Measurements from ENCODE around the gene BCL2.
A peak's percentile ranks its signal among the peaks of the same experiment; 100 is the strongest.
"Not testable (repeated sequence)": the region's sequence is repeated elsewhere in the genome, so short reads cannot be mapped to it uniquely, and the experiment has no call there.

Gene BCL2

DNA sequence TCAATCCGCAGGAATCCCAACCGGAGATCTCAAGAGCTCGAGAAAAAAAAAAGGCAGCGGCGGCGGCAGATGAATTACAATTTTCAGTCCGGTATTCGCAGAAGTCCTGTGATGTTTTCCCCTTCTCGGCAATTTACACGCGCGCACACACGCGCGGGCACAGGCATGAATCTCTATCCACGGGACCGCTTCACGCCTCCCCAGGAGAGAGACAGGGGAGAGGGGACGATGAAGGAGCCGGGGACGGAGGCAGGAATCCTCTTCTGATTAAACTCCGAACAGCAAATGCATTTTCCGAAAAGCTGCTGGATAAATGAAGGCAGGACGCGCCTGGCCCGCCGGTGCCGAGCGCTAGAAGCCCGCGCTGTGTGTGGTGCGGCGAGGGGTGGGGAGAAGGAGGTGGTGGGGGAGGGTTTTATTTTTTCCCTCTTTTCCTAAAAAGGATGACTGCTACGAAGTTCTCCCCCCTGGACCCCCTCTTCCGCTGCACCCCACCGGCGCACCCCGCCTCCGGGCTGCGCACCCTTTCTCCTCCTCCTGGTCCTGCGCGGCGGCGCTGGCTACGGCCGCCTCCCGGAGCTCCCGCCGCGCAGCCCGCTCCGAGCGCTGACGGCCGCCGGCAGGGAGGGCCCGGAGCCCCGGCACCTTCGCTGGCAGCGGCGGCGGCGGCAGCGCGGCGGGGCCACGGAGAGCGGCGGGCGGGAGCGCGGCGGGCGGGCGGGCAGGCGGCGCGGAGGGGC lies at the start of gene BCL2:
Gene BCL2, minus strand, starts transcription at position 387 of the 740 bp plus-strand sequence.
- DNase-seq, result peak; percentile 56 to 58

DNA sequence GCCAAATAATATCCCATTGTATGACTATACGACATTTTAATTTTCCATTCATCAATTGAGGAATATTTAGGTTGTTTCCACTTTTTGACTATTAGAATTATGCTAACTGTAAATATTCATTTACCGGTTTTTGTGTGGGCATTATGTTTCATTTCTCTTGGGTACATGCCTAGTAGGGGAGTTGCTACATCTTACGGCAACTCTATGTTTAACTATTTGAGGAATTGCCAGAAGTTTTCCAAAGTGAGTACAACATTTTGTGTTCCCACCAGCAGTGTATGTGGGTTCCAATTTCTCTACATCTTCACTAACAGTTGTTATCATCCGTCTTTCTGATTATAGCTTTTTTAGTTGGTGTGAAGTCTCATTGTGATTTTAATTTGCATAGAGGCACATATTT lies 49.0 kb upstream of the BCL2 start:
- no peak for DNase-seq

DNA sequence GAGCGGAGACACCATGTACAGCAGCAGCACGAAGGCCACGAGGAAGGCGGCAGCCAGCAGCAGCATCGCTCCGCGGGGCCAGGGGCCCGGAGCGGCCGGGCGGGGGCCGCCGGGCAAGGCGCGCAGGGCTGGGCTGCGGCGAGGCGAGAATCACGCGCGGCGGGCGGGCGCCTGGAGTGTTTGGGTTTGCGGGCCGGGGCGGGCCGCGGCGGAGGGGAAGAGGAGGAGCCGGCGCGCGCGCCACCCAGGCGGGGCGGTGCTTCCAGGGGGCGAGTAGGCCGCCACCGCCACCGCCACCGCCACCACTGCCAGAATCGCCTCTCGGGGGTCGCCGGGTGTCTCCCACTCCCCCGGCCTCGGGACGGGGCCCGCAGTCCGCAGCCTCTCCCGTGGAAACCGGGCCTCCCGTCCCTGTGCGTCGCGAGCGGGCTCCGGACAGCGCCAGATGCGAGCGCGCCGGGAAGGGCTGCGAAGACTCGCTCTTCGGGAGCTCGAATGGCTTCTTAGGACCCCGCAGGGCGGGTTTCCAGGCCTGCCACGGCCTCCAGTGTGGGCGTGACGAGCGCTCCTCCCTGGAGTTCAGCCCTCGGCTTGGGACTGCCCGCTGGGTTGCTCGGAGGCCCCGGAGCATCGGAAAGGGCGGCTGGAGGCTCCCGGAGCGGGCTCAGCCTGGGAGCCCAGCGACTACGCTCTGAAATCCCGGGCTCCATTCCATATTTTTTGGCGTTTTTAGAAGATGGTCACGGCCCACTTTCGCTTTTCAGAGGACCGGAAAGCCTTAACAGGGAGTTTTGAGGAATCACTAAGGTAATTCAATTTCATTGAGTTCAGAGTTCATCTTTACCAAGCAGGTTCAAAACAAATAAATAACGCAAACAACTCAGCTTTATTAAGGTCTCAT lies 47.7 kb upstream of the BCL2 start, which contains the start of gene KDSR:
Gene KDSR, minus strand, starts transcription at position 154 of the 901 bp plus-strand sequence. Its CDS starts 88 bp downstream, at position 66.
- DNase-seq, result peak; percentile 86 to 87

DNA sequence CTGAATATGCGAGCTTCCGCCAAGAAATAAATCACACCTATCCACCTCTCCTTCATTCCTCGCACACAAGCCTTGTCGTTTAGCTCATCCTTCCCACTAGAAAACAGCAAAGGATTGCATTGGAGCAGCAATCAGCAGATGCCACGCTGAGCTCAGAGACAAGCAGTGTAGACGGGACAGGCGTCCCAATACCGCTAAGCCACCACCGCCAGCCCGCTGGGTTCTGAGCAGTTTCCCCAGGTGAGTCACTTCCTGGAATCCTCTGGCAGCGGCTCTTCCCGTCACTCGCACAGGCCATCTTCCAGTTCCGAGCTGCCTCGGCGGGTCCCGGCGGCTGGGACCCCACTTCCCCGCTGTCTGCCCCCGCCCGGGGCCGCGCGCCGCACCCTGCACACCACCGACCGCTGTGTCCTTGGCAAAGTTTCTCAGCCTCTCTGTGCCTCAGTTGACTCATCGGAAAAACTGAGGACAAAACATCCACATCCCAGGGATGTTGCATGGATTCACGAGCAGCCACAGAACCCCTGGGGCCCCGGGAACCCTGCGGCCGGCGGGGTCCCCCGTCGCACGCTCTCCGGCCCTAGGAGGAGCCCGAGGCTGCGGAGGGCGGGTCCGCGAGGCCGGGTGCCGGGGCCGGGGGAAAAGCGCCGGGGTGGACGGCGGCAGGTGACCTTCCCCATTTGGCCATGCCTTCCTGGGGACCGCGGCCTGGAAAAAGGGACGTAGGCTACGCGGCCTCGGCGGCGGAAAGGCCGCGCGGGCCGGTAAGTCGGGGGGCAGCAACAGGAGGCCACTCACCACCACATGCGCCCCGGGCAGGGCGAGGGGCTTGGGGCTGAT lies 46.9 kb upstream of the BCL2 start:
- DNase-seq, result peak; percentile 73 to 78

DNA sequence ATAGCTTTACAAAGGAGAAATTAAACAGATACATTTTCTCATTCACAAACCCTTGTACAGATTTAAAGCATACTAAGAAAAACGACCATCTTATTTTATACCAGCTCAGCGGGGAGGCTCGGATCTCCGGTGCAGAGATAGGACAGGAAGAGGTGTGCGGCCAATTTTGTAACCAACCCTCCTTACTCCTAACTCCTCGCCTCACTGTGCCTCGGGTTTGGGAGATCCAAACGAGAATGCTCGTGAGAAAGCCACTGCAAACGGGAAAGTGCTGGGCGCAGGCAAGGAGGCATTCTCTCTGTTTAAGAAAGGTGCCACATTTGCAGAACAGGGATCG lies 46.3 kb upstream of the BCL2 start:
- DNase-seq, result peak; percentile 8 to 19

DNA sequence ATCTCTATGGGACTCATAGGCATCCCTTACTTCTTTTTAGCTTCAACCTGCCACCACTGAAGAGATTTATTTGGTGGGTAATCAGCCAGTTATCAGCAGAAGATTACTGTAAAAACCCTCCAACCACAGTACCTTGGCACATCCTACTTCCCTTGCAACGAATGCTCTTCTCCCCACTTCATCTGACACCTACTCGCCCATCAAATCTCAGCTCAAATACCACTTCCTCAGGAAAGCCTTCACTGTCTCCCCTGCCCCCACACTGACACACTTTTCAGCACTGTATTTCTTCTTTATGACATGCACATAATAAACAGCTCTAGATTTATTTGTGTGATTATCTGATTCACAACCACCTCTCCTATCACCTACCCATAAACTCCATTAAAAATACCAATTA lies 44.4 kb upstream of the BCL2 start:
- no peak for DNase-seq

DNA sequence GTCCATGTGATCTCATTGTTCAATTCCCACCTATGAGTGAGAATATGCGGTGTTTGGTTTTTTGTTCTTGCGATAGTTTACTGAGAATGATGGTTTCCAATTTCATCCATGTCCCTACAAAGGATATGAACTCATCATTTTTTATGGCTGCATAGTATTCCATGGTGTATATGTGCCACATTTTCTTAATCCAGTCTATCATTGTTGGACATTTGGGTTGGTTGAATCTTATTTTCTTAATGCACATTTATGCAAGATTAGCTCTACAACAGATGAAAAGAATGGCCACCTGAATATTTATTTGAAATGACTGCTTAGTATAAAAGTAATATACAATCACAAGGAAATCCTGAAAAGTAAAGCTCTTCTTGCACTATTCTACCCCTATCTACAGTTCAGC lies 43.9 kb upstream of the BCL2 start:
- not testable (repeated sequence) for DNase-seq

DNA sequence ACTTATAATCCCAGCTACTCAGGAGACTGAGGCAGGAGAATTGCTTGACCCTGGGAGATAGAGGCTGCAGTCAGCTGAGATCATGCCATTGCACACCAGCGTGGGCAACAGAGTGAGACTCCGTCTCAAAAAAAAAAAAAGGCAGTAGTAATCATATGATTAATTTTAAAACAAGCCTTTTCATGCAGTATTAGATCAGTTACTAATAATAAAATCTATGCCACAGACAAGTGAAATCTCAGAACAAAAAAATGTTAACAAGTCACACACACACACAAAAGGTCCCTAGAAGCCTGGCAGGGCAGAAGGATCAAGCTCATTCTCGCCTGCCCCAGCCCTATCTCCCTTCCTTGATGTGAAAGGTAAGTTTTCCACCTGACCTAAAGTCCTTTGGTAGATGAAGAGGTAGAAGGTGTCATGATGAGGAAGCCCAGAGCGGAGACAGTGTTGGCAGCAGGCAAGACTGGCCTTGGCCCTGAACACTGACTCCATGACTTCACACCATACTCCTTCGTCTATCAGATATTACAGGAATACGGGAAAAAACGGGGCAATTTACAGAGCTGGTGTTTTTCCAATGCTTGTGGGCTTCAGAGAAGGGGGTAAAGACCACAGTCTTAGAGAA lies 36.8 kb upstream of the BCL2 start:
- DNase-seq, result no peak

DNA sequence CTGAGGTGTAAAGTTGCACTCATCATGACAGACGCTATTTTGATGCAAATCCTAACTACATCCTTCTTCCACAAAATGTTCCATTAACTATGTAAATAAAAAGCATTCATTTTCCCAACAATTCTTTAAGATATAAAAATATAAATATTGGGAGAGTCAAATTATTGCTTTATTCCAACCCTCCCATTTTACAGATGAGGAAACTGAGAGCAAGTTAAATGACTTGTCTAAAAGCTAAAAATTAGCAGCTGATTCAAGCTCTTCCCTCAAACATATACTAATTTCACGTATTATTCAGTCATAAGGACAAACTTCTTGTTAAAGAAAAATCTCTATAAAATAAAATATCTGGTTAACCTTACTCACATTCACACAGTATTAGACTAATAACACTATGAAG lies 30.7 kb upstream of the BCL2 start:
- DNase-seq, result no peak

DNA sequence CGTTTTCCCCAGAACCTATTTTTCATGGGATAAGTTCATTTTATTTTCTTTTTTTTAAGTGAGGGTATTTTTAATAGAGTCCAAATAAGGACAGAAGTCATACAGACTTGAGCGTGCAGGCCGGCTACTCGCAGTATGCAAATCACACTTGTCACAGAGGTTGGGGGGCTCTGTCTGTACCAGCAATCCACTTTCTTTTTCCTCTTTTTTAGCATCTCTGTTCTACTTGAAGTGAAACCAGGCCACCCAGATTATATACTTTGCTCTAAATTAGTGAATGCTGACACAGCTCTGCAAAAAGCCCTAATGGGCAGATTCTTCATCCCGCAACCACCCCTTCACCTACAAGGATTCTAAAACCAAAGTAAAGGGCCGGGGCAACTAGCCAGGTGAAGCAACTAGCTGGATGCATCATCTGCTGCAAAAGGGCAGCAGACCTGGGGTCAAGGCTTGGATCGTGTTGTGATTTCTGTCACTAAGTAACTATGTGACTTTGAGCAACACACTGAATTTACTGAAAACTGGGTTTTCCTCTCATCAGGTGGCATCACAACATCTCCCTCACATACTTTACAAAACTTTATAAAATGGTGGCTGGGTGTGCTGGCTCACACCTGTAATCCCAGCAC lies 29.1 kb upstream of the BCL2 start:
- DNase-seq, result no peak

DNA sequence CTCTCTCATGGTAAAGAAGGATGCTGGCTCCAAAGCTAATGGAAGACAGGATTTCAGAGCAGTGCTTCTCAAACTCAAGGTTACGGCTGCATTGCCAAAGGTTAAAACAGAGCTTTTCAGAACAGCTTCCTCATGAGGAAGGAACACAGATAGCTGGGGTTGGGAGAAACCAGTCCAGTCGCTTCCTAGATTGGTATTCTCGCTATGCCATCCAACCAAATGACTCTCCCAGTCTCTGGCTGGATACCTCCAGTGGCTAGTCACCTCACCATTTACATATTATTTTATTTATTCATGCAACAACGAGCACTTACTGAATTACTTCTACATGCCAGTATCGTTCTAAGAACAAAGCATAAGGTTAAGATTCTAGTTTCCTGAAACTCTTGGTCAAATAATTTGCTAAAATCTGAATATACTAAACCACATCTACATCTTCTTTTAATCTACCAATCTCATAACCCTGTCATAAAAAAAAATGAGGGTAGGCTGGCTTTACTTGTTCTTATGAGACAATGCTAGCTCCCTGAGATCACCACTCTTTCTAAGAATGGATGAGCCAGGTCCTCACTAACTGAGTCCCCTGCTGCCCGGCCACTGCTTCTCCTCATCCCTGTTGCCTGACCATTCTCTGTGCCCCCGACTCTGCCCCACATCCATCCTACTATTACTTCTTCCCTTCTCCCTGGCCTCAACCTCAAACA lies 27.1 kb upstream of the BCL2 start:
- no peak for DNase-seq

DNA sequence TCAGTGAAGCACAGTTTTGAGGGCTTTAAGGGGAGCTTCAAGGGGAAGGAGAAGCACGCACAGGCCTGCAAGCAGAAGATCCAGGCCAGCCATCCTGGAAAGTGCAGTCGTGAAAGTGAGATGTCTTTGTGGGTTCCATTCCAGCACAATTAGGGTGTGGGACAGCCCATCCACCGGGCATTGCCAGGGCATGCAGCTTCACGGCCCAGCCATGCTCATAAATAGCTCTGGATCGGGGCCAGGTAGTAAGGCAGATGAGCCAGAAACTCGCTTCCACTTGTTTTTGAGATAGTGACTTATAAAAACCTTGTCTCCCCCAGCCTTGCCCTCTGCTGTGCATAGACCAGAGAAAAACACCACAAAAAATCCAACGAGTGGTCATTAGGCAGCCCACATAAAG lies 26.5 kb upstream of the BCL2 start:
- DNase-seq, result no peak

DNA sequence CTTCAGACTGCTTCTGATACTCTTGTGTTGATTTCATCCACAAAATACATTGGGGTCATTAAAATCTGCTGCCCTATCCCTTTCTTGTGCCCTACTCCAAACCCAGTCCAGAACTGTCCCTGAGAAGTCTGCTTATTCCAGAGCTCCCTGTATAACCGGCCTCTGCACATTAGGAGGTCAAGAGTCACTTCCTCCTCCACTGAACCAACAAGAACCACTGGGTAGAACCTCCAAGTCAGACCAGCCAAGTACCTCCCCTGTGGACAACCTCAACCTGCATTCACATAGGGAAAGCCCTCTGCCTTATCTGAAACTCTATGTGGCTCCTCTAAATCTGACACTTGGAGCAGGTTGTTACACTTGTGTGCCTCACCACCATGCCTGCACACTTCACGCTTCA lies 25.3 kb upstream of the BCL2 start:
- no peak for DNase-seq

DNA sequence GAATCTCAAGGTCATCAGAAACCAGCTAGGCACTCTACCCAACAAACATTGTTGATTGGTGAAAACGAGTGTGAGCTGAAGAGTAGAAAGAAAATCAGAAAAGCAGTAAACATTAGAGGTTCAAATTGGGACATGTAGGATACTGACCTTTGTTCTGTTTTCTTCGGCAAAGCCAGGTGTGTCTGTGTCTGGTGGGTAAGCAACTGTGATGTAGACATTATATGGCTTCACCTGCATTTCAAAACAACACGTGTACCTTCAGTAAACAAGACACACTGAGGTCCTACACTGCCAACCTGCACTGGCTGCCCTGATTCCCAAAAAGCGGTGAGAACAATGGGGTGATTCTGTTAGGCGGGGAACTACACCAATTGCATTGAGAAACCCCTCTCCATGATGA lies 24.7 kb upstream of the BCL2 start:
- DNase-seq, result no peak

DNA sequence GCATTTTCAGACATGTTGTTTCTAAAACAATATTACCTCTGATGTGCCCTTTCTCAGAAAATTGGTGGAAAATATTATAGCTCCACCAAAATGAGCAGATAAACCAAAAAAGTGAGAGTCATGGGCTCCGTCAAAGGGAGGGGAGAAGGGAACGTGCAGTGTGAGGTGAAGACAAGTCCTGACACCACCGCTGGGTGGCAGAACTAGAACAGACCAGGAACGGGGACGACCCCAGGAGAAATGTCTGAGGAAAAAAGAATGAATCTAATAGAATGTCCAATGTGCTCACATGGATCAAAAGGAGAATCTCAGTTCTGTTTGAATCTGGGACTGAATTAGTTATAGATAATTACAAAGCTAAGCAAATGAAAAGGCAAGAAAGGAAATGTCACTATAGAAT lies 22.6 kb upstream of the BCL2 start:
- peak; percentile 26 to 31 for DNase-seq

DNA sequence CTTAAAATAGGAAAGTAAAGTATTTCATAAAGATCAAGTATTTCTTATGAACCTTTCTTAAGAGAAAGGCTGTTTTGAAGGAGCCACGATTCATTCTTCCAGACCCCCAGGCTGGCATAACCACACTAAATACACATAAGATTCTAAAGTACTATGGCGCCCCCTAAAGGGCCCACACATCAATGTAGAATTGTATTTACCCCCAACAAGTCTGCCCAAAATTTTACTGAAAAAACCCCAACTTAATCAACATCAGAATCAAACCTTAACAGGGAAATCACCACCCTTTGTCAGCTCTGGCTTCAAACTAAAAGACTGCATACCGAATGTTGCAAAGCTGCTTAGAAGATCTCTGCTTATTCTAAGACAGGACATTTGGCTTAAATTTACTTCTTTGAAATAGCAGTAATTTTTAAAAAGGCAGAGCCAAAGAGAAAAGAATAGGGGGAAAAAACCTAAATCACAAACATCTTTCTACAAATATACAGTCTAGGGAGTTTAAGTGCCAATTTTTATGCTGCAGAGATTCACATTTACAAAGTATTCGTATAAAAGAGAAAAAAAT lies 20.4 kb upstream of the BCL2 start:
- DNase-seq, result peak; percentile 35 to 57

DNA sequence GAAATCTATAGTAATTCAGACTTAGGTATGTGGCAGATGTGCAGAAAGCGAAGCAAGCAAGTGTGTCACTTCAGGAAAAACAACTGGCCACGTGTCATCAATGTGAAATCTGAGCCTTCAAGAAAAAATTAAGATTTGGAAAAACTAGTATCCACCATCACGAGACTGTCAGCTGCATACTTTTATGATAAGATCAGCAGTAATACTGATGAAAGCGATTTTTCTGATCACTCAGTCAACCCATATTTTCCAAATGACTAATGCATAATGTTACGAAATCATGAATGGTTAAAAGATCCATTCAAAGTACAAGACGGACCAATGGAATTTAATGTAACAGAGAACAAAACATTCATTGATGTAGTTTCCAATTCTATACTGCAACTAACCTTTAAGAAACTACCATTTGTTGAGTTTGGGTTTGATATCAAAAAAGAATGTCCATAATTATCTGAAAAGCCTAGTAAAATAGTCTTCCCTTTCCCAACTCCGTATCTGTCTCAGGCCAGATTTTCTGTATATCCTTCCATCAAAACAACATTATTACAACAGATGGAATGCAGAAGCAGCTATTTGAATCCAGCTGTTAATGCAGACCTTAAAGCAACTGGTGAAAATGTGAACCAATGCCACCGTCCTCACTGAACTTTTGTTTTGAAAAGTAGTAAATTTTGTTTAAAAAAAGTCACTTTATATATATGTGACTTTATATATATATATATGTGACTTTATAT lies 17.0 kb upstream of the BCL2 start:
- no peak for DNase-seq

DNA sequence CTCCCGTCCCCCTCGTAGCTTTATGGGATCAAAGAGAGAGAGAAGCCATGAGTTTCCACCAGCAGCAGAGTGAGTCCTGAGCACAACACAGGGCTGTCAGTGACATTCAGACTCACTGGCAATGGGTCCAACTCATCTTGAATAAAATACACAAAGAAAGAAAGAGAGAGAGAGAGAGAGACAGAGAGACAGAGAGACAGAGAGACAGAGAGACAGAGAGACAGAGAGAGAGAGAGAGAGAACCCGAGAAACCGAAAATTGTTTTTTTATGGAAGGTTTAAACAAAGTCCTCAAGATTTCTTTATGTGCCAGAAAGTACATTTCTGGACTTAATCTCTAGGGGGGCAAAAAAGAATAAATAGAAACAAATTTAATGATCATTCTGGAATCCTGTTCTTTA lies 11.5 kb upstream of the BCL2 start:
- DNase-seq, result no peak

DNA sequence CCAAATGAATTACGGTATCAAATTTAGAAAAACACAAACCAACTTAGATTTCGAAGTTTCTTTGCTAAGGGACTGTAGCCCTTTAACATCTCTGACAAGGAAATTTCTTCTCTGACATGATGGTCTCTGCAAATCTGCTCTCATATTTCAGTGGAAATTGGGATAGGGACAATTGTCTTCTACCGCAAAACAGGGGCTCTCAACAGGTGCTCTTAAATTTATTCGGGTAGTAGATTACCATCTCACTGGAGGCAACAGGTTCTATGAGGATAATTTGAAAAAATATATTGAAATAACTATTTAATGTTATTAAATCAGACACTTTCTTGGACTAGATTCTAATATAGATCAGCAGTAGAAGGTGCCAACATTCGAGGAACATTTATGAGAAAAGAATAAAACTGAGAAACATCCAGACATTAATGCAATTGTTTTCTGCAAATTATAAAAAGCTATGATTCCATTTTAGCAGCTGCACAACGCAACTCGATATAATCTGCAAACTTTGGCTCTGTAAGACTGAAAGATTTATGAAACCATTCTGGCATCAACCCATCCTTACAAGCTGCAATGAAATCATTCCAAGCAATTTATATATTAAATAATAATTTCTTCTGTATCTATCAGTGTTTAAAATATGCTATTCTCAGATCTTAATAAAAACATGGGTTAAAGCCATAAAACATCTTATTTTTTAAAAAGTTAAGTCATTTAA lies 10.0 kb upstream of the BCL2 start:
- no peak for DNase-seq

DNA sequence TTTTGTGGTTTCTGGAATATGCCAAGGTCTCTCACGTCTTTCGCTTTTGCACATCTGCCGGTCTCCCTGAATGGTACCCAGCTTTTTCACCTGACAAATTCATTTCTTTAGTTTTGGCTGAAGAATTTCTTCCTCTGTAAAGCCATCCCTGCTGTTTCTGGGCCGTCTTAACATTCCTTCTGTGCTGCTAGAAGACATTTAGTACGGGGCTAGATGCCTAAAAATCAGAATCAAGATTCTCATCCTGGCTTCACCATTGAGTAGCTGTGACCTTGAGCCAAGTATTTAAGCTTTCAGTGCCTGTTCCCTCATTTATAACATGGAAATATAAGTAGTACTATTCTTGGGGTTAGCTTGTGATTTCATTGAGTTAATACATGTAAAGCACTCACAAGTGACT lies 6.4 kb upstream of the BCL2 start:
- no peak for DNase-seq
